ENCODE data around the gene PTPRD.

The PTPRD gene

GRCh38 chr9:9917400-9917799 lies 695.4 kb downstream of the PTPRD start:
- DNase-seq (ENCODE audit: low read depth in 1 of 2, low spot score in 1 of 2): no peak

- DNase-seq (ENCODE audit: low read depth in 1 of 2, low spot score in 1 of 2): no peak
Measured at GRCh38 chr9:9914174-9914573, 698.6 kb downstream of the PTPRD start.

GRCh38 chr9:9913276-9913832 lies 699.4 kb downstream of the PTPRD start:
- DNase-seq (ENCODE audit: low read depth in 1 of 2, low spot score in 1 of 2): no peak

GRCh38 chr9:9912459-9912858 lies 700.3 kb downstream of the PTPRD start:
- DNase-seq (ENCODE audit: low read depth in 1 of 2, low spot score in 1 of 2): no peak

GRCh38 chr9:9905736-9906135 lies 707.1 kb downstream of the PTPRD start:
- DNase-seq (ENCODE audit: low read depth in 1 of 2, low spot score in 1 of 2): no peak

- no peak for DNase-seq (ENCODE audit: low read depth in 1 of 2, low spot score in 1 of 2)
Measured at GRCh38 chr9:9904041-9904440, 708.8 kb downstream of the PTPRD start.

- DNase-seq (ENCODE audit: low read depth in 1 of 2, low spot score in 1 of 2): no peak
Measured at GRCh38 chr9:9901624-9902023, 711.2 kb downstream of the PTPRD start.

- DNase-seq (ENCODE audit: low read depth in 1 of 2, low spot score in 1 of 2): no peak
Measured at GRCh38 chr9:9893837-9894236, 719.0 kb downstream of the PTPRD start.

GRCh38 chr9:9892217-9892616 lies 720.6 kb downstream of the PTPRD start:
- DNase-seq (ENCODE audit: low read depth in 1 of 2, low spot score in 1 of 2): no peak

- no peak for DNase-seq (ENCODE audit: low read depth in 1 of 2, low spot score in 1 of 2)
Measured at GRCh38 chr9:9881692-9882091, 731.1 kb downstream of the PTPRD start.

GRCh38 chr9:9874270-9874669 lies 738.5 kb downstream of the PTPRD start:
- DNase-seq (ENCODE audit: low read depth in 1 of 2, low spot score in 1 of 2): no peak

GRCh38 chr9:9862235-9862810 lies 750.5 kb downstream of the PTPRD start:
- no peak for DNase-seq (ENCODE audit: low read depth in 1 of 2, low spot score in 1 of 2)

- no peak for DNase-seq (ENCODE audit: low read depth in 1 of 2, low spot score in 1 of 2)
Measured at GRCh38 chr9:9855177-9856078, 757.4 kb downstream of the PTPRD start.

GRCh38 chr9:9847750-9848149 lies 765.1 kb downstream of the PTPRD start:
- DNase-seq (ENCODE audit: low read depth in 1 of 2, low spot score in 1 of 2): no peak

GRCh38 chr9:9846557-9846956 lies 766.2 kb downstream of the PTPRD start:
- no peak for DNase-seq (ENCODE audit: low read depth in 1 of 2, low spot score in 1 of 2)

GRCh38 chr9:9820436-9820835 lies 792.4 kb downstream of the PTPRD start:
- no peak for DNase-seq (ENCODE audit: low read depth in 1 of 2, low spot score in 1 of 2)

GRCh38 chr9:9819886-9820285 lies 792.9 kb downstream of the PTPRD start:
- DNase-seq (ENCODE audit: low read depth in 1 of 2, low spot score in 1 of 2): no peak

GRCh38 chr9:9817176-9817575 lies 795.6 kb downstream of the PTPRD start:
- no peak for DNase-seq (ENCODE audit: low read depth in 1 of 2, low spot score in 1 of 2)

- no peak for DNase-seq (ENCODE audit: low read depth in 1 of 2, low spot score in 1 of 2)
Measured at GRCh38 chr9:9804109-9804508, 808.7 kb downstream of the PTPRD start.

GRCh38 chr9:9799287-9799686 lies 813.5 kb downstream of the PTPRD start:
- DNase-seq (ENCODE audit: low read depth in 1 of 2, low spot score in 1 of 2): no peak

- DNase-seq (ENCODE audit: low read depth in 1 of 2, low spot score in 1 of 2): no peak
Measured at GRCh38 chr9:9792144-9792857, 820.5 kb downstream of the PTPRD start.

- DNase-seq (ENCODE audit: low read depth in 1 of 2, low spot score in 1 of 2): no peak
Measured at GRCh38 chr9:9791611-9792010, 821.2 kb downstream of the PTPRD start.
